H1 (cell line): ENCODE results near the gene CCDC89. TPM values are rescaled to one million over a fixed set of nuclear protein-coding genes. Genes with fewer than 3 reads are reported as not detected.
A peak's percentile ranks its signal among the peaks of the same experiment; 100 is the strongest.

Source experiments
- ATF2 ChIP-seq: IDR thresholded peaks from 2 replicates; pipeline ENCODE4 v1.6.1; 2012; ENCODE audit warnings: low read length, inconsistent platforms
- CTCF ChIP-seq, 3 experiments: IDR thresholded peaks; 1 replicate in 2 of 3; 2 replicates in 1 of 3; pipeline versions ENCODE4 v1.5.1 to v1.6.1; 2011; ENCODE audit warnings: low read length in 3 of 3, mild to moderate bottlenecking in 3 of 3, inconsistent platforms in 2 of 3, low read depth in 1 of 3, moderate library complexity in 1 of 3; ENCODE audit not compliant: insufficient read depth in 1 of 3; ENCODE audit errors: control extremely low read depth in 1 of 3
- E2F6 ChIP-seq: IDR thresholded peaks from 2 replicates; pipeline ENCODE4 v1.6.1; 2012; ENCODE audit warnings: inconsistent platforms
- MAFK ChIP-seq: IDR thresholded peaks from 2 replicates; pipeline ENCODE4 v1.6.1; 2012; ENCODE audit warnings: low read depth, mild to moderate bottlenecking, improper control_type of control experiment, low read length
- MAX ChIP-seq: IDR thresholded peaks from 2 replicates; pipeline ENCODE4 v1.6.1; 2012; ENCODE audit warnings: inconsistent platforms
- NRF1 ChIP-seq: IDR thresholded peaks from 2 replicates; pipeline ENCODE4 v1.6.1; 2011; ENCODE audit warnings: mild to moderate bottlenecking, low read depth, low read length, improper control_type of control experiment
- PHF8 ChIP-seq: fragments of 200-600 bp; sonication (generic); conservative IDR thresholded peaks from 2 replicates; pipeline ENCODE4 v1.7.1; 2012; ENCODE audit warnings: low read depth, mild to moderate bottlenecking, inconsistent platforms, low read length, moderate library complexity
- POLR2A ChIP-seq, 2 experiments: IDR thresholded peaks; 1 replicate in 1 of 2; 2 replicates in 1 of 2; pipeline ENCODE4 v1.6.1; 2011; ENCODE audit warnings: low read depth in 2 of 2, low read length in 2 of 2, mild to moderate bottlenecking in 2 of 2; ENCODE audit errors: control extremely low read depth in 1 of 2
- POLR2AphosphoS5 ChIP-seq: IDR thresholded peaks from 2 replicates; pipeline ENCODE4 v1.6.1; 2011; ENCODE audit warnings: low read depth, low read length
- RNF2 ChIP-seq: fragments of 200-900, 300-1000 bp; sonication (generic); IDR thresholded peaks from 2 replicates; pipeline ENCODE4 v1.7.1; 2016; ENCODE audit warnings: borderline replicate concordance, low read depth, mild to moderate bottlenecking, antibody characterized with exemption, low read length; ENCODE audit not compliant: poor library complexity, severe bottlenecking; ENCODE audit errors: missing control alignments
- RXRA ChIP-seq: IDR thresholded peaks from 2 replicates; pipeline ENCODE4 v1.6.1; 2011; ENCODE audit warnings: low read depth, mild to moderate bottlenecking, low read length, moderate library complexity; ENCODE audit not compliant: insufficient read depth
- SAP30 ChIP-seq: fragments of 300-600 bp; sonication (generic); IDR thresholded peaks from 2 replicates; pipeline ENCODE4 v1.7.1; 2012; ENCODE audit warnings: low read length, moderate library complexity, mild to moderate bottlenecking, inconsistent platforms; ENCODE audit not compliant: insufficient read depth, insufficient replicate concordance
- SIN3A ChIP-seq, 2 experiments: IDR thresholded peaks in 1 of 2; conservative IDR thresholded peaks in 1 of 2; 2 replicates each; pipeline ENCODE4 v1.6.1; 2011 to 2012; ENCODE audit warnings: low read length in 2 of 2, improper control_type of control experiment in 1 of 2, low read depth in 1 of 2, mild to moderate bottlenecking in 1 of 2
- TAF1 ChIP-seq: IDR thresholded peaks from 2 replicates; pipeline ENCODE4 v1.6.1; 2011; ENCODE audit warnings: mild to moderate bottlenecking, low read depth, low read length
- TAF7 ChIP-seq: optimal IDR thresholded peaks from 2 replicates; pipeline ENCODE3; 2011; ENCODE audit warnings: low read depth, mild to moderate bottlenecking, inconsistent platforms, low read length, moderate library complexity, borderline replicate concordance
- TBP ChIP-seq: IDR thresholded peaks from 2 replicates; pipeline ENCODE4 v1.6.1; 2011; ENCODE audit warnings: low read depth, low read length, improper control_type of control experiment
- polyA plus RNA-seq, 7 experiments: library from polyadenylated mRNA; depleted of rRNA in 3 of 7; stranded (reverse) in 5 of 7; unstranded in 2 of 7; fragments of >200 nt in 5 of 7; fragments of 200-250 nt in 2 of 7; gene quantifications; 1 replicate in 5 of 7; 2 replicates in 1 of 7; 4 replicates in 1 of 7; pipeline versions ENCODE4 v1.2.1 to v1.2.3, GENCODE V29; 2011 to 2013; ENCODE audit warnings: missing spikeins in 2 of 7, mixed read lengths in 2 of 7
- total RNA-seq: library from RNA; stranded (reverse); fragmentation: NEBNext Ultra II Directional; extraction: Animal tissue kit (Norgen Biotek cat#: 25700); gene quantifications from 2 replicates; pipeline ENCODE4 v1.2.1, GENCODE V29; 2021

The CCDC89 gene
- total and polyA plus RNA-seq, 2 of the 8 experiments (the other 6 are each of a cell fraction or from before 2014, with no cell fraction given) = not detected

GRCh38 chr11:85664615-85665481, 21.1 kb downstream of the CCDC89 start, which contains the start of gene CREBZF (continued):
- TF ChIP-seq NRF1 = no peak
- peak; percentile 98 for TF ChIP-seq ATF2
- peak; percentile 99 for TF ChIP-seq PHF8
- TF ChIP-seq TAF1 = peak; percentile 95
- no peak for TF ChIP-seq RNF2
- TF ChIP-seq POLR2AphosphoS5 = peak; percentile 97
- TF ChIP-seq TBP = peak; percentile 82
- TF ChIP-seq POLR2A (IDR thresholded peaks at IDR 0.05; ENCODE audit: control extremely low read depth in 1 of 2, low read depth in 2 of 2, low read length in 2 of 2) = peak; percentile 82 to 97
- peak; percentile 84 for TF ChIP-seq TAF7
- TF ChIP-seq SAP30 = no peak
- TF ChIP-seq SIN3A (conservative IDR thresholded peaks at IDR 0.05 in 1 of 2, IDR thresholded peaks at IDR 0.05 in 1 of 2; ENCODE audit: low read depth in 1 of 2, low read length in 2 of 2) = peak; percentile 46 to 84; a peak in 2 of 4 replicates
- peak; percentile 97 for TF ChIP-seq MAFK
- TF ChIP-seq MAX = peak; percentile 50; the same call in 1 of the 2 replicates
- no peak for TF ChIP-seq CTCF (IDR thresholded peaks at IDR 0.05; ENCODE audit: control extremely low read depth in 1 of 3, insufficient read depth in 1 of 3, low read depth in 1 of 3, low read length in 3 of 3)
- TF ChIP-seq RXRA = no peak
- TF ChIP-seq E2F6 = peak; percentile 51; the same call in 1 of the 2 replicates
